MM.1S (cell line): Measurements from ENCODE around the gene ASIC1.
A peak's percentile ranks its signal among the peaks of the same experiment; 100 is the strongest.

Source experiments
- EZH2 ChIP-seq: fragments of 300-600 bp; sonication (generic); optimal IDR thresholded peaks from 2 replicates; pipeline ENCODE3; 2017; ENCODE audit warnings: low read depth, mild to moderate bottlenecking, antibody characterized with exemption, low read length, mixed read lengths
- EZH2phosphoT487 ChIP-seq: fragments of 300-600 bp; sonication (generic); IDR thresholded peaks from 2 replicates; pipeline ENCODE4 v1.6.1; 2018; ENCODE audit warnings: antibody characterized with exemption, low read length
- TF ChIP-seq, protein P1 (sequence below): fragments of 300-600 bp; sonication (generic); IDR thresholded peaks from 2 replicates; pipeline ENCODE4 v1.5.1; 2016; ENCODE audit warnings: antibody characterized with exemption, low read length, mixed read lengths

DNA sequence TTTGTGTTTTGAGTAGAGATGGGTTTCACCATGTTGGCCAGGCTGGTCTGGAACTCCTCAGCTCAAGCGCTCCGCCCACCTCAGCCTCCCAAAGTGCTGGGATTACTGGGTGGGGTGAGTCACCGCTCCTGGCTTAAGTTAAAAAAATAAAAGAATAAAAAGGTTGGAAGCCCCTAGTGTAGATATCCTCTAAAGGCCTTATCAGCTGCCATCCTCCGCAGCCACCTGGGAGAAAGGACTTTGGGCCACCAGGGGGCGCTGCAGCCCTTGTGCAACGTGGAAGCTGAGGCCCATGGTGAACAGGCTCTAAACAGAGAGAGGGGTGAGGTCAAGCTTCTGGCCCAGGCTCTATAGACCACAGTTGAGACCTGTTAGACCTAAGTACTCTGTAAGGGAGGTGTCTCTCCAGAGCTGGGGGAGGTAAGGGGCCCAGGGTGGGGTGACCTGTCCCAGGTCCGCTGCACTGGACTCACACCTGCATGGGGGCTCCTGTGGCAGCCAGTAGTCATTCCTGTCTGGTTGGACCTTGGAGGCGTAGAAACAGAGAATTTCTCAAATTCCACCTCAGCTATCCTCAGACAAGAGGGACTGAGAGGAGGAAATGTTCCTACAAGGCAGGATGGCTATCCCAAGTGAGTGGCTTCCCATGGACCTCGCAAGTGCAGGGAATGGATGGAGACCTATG, 18.1 kb upstream of the ASIC1 start:
- TF ChIP-seq, protein P1, sequence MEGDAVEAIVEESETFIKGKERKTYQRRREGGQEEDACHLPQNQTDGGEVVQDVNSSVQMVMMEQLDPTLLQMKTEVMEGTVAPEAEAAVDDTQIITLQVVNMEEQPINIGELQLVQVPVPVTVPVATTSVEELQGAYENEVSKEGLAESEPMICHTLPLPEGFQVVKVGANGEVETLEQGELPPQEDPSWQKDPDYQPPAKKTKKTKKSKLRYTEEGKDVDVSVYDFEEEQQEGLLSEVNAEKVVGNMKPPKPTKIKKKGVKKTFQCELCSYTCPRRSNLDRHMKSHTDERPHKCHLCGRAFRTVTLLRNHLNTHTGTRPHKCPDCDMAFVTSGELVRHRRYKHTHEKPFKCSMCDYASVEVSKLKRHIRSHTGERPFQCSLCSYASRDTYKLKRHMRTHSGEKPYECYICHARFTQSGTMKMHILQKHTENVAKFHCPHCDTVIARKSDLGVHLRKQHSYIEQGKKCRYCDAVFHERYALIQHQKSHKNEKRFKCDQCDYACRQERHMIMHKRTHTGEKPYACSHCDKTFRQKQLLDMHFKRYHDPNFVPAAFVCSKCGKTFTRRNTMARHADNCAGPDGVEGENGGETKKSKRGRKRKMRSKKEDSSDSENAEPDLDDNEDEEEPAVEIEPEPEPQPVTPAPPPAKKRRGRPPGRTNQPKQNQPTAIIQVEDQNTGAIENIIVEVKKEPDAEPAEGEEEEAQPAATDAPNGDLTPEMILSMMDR = peak; percentile 94
- no peak for TF ChIP-seq EZH2phosphoT487
- no peak for TF ChIP-seq EZH2
